ELR (cell line): ENCODE data around the gene SH3TC1.

Source experiments
- DNase-seq: peaks from one replicate; pipeline ENCODE4 v3.0.0-alpha.2; 2015; ENCODE audit warnings: low read depth

SH3TC1 gene

GRCh38 chr4:8287343-8288280 lies 88.5 kb downstream of the SH3TC1 start:
- DNase-seq: no peak

- DNase-seq: no peak
Observed at GRCh38 chr4:8289151-8289750, 90.2 kb downstream of the SH3TC1 start.

- DNase-seq: no peak
Observed at GRCh38 chr4:8289956-8290700, 91.0 kb downstream of the SH3TC1 start.

- DNase-seq: no peak
Observed at GRCh38 chr4:8290701-8290970, 91.5 kb downstream of the SH3TC1 start.
